ENCODE results near the gene MICAL3. TPM values are rescaled to one million over a fixed set of nuclear protein-coding genes. Genes with fewer than 3 reads are reported as not detected.

Gene MICAL3
- total and polyA plus RNA-seq, 9 of the 15 experiments (the other 6 are each of a cell fraction or from before 2014, with no cell fraction given) = 0.53 to 32.1 (median 12.3) TPM

GRCh38 chr22:18024276-18024939 is at the start of gene MICAL3 (continued):
- peak; percentile 76 to 86 (median 82) for TF ChIP-seq CTCF (IDR thresholded peaks at IDR 0.05 in 2 of 3, conservative IDR thresholded peaks at IDR 0.05 in 1 of 3; ENCODE audit: insufficient read depth in 2 of 3, low read depth in 1 of 3, low read length in 3 of 3)
- TF ChIP-seq CHD1 (IDR thresholded peaks at IDR 0.05; ENCODE audit: low read length) = no peak
- TF ChIP-seq RFX5 (IDR thresholded peaks at IDR 0.05; ENCODE audit: low read depth, low read length) = no peak
- TF ChIP-seq ETV6 (IDR thresholded peaks at IDR 0.05; ENCODE audit: borderline replicate concordance in 1 of 2, low read depth in 2 of 2, low read length in 1 of 2) = no peak
- TF ChIP-seq ETV6 (CRISPR knock-in tag; IDR thresholded peaks at IDR 0.05; ENCODE audit: borderline replicate concordance) = no peak
- no peak for TF ChIP-seq RBM17 (IDR thresholded peaks at IDR 0.05; ENCODE audit: borderline replicate concordance, low read depth, low read length)
- no peak for TF ChIP-seq ZNF407 (IDR thresholded peaks at IDR 0.05; ENCODE audit: low read depth)
- TF ChIP-seq ARID3B (CRISPR knock-in tag; IDR thresholded peaks at IDR 0.05; ENCODE audit: borderline replicate concordance) = no peak; the same call in 1 of the 2 replicates
- TF ChIP-seq PHF8 (IDR thresholded peaks at IDR 0.05; ENCODE audit: borderline replicate concordance, low read length) = peak; percentile 34; the same call in 1 of the 2 replicates
- no peak for TF ChIP-seq LARP7 (IDR thresholded peaks at IDR 0.05)
- TF ChIP-seq HIVEP1 (CRISPR knock-in tag; IDR thresholded peaks at IDR 0.05) = no peak
- TF ChIP-seq ZNF395 (CRISPR knock-in tag; IDR thresholded peaks at IDR 0.05) = no peak
- TF ChIP-seq SRF (CRISPR knock-in tag; IDR thresholded peaks at IDR 0.05) = no peak
- TF ChIP-seq FOXJ2 (tag; IDR thresholded peaks at IDR 0.05) = no peak

Measured in K562 (cell line).